OCI-LY7 (cell line): Measurements from ENCODE around the gene C11orf16. TPM values are rescaled to one million over a fixed set of nuclear protein-coding genes. Genes with fewer than 3 reads are reported as not detected.

ENCODE experiments used
- BruUV-seq: library from RNA; stranded (reverse); fragments of 400-500 nt; replicated peaks from 2 replicates; lab custom pipeline; 2021; lab: Mats Ljungman, UMichigan
- CTCF ChIA-PET: fragments of 300-600 bp; sonication (Branson Sonifier 250); formaldehyde crosslinking; loops from one replicate; lab custom pipeline; 2022; ENCODE audit warnings: antibody characterized with exemption; ENCODE audit not compliant: unreplicated experiment; lab: Charles Lee
- POLR2A ChIA-PET: fragments of 300-600 bp; sonication (Branson Sonifier 250); formaldehyde crosslinking; loops from one replicate; lab custom pipeline; 2022; ENCODE audit warnings: antibody characterized with exemption; lab: Charles Lee
- DNase-seq: peaks from one replicate; pipeline ENCODE4 v3.0.0-alpha.2; 2015; ENCODE audit warnings: low spot score
- H2AFZ ChIP-seq: fragments of 200-600 bp; sonication (generic), shearing (Covaris generic); 2 replicates; pipeline ENCODE4 v1.6.1; 2014; ENCODE audit warnings: mild to moderate bottlenecking, antibody characterized with exemption, low read length, moderate library complexity
- H3K27ac ChIP-seq: fragments of 200-600 bp; sonication (generic); 2 replicates; pipeline ENCODE4 v1.5.1; 2014; ENCODE audit warnings: mixed run types, low read depth, mild to moderate bottlenecking, moderate library complexity, low read length, inconsistent platforms; ENCODE audit not compliant: poor library complexity, severe bottlenecking
- H3K36me3 ChIP-seq: fragments of 200-600 bp; sonication (generic); 2 replicates; pipeline ENCODE4 v1.6.1; 2014; ENCODE audit warnings: mild to moderate bottlenecking, antibody characterized with exemption, low read length, moderate library complexity, mixed read lengths; ENCODE audit not compliant: insufficient read depth
- H3K4me1 ChIP-seq: fragments of 200-600 bp; sonication (generic); 2 replicates; pipeline ENCODE4 v1.5.1; 2014; ENCODE audit warnings: mild to moderate bottlenecking, low read length; ENCODE audit not compliant: insufficient read depth, poor library complexity, severe bottlenecking
- H3K4me2 ChIP-seq: fragments of 200-600 bp; sonication (generic); 2 replicates; pipeline ENCODE4 v1.6.1; 2014; ENCODE audit warnings: mild to moderate bottlenecking, low read length
- H3K4me3 ChIP-seq: fragments of 200-600 bp; sonication (generic); 2 replicates; pipeline ENCODE4 v1.5.1; 2014; ENCODE audit warnings: mild to moderate bottlenecking, low read depth, low read length; ENCODE audit not compliant: poor library complexity, severe bottlenecking
- H3K79me2 ChIP-seq: fragments of 200-600 bp; sonication (generic); 2 replicates; pipeline ENCODE4 v1.6.1; 2016; ENCODE audit warnings: low read depth, mild to moderate bottlenecking, low read length, moderate library complexity, mixed read lengths; ENCODE audit not compliant: insufficient read depth
- H3K9me2 ChIP-seq: fragments of 200-600 bp; sonication (generic); 2 replicates; pipeline ENCODE4 v1.6.1; 2016; ENCODE audit warnings: mild to moderate bottlenecking, low read length, mixed read lengths; ENCODE audit not compliant: insufficient read depth
- H3K9me3 ChIP-seq: fragments of 200-600 bp; sonication (generic); 2 replicates; pipeline ENCODE4 v1.6.1; 2014; ENCODE audit warnings: mild to moderate bottlenecking, mixed run types, low read length, mixed read lengths
- H4K20me1 ChIP-seq: fragments of 200-600 bp; sonication (generic); 2 replicates; pipeline ENCODE4 v1.6.1; 2014; ENCODE audit warnings: mild to moderate bottlenecking, antibody characterized with exemption, low read length, moderate library complexity, mixed read lengths; ENCODE audit not compliant: insufficient read depth
- EZH2phosphoT487 ChIP-seq: fragments of 200-600 bp; sonication (generic); IDR thresholded peaks from 2 replicates; pipeline ENCODE4 v1.6.1; 2018; ENCODE audit warnings: low read depth, borderline replicate concordance, mild to moderate bottlenecking, mixed run types, antibody characterized with exemption, low read length, moderate library complexity, mixed read lengths
- intact Hi-C: fragments of 100-400 bp; cut with micrococcal nuclease; formaldehyde crosslinking; loops from one replicate; pipeline ENCODE4 v1.10.0; 2022; ENCODE audit not compliant: unreplicated experiment
- small RNA-seq: library from RNA; depleted of rRNA; stranded (forward); fragments of <200 nt; gene quantifications from one replicate; pipeline ENCODE3, GENCODE V24; 2014
- total RNA-seq, 2 experiments: library from RNA; depleted of rRNA in 1 of 2; stranded (reverse); fragments of >200 nt in 1 of 2; shearing (Covaris generic) in 1 of 2; gene quantifications; 2 replicates each; pipeline ENCODE4 v1.2.3, GENCODE V29; 2014 to 2022
- TF ChIP-seq, protein P1 (sequence below): fragments of 200-600 bp; sonication (generic); conservative IDR thresholded peaks from 2 replicates; pipeline ENCODE4 v1.5.1; 2014; ENCODE audit warnings: mild to moderate bottlenecking, antibody characterized with exemption, low read length, moderate library complexity, mixed read lengths

C11orf16 gene
- total RNA-seq, 2 experiments from 2014 or later: not detected

GRCh38 chr11:8871171-8871775 lies 61.5 kb downstream of the C11orf16 start:
- no peaks in the 10 kb centered on the region for H3K79me2 ChIP-seq
- H3K27ac ChIP-seq: no peak overlapping the region
- DNase-seq: no peak
- intact Hi-C loops: no loop called here
- H3K9me3 ChIP-seq: no peaks in the 10 kb centered on the region
- ChIA-PET POLR2A (no interaction called here), CTCF (interaction anchor here (0.5 kb wide), 1 partner anchor 94 kb away, joined by 3 read pairs; no protein-coding TSS in a partner anchor)
- H3K4me3 ChIP-seq: no peak overlapping the region
- no TSS peak for BruUV-seq
- no peaks in the 10 kb centered on the region for H3K9me2 ChIP-seq
- H4K20me1 ChIP-seq: no peaks in the 10 kb centered on the region
- no peaks in the 10 kb centered on the region for H3K36me3 ChIP-seq
- no peak for TF ChIP-seq EZH2phosphoT487
- TF ChIP-seq, protein P1, sequence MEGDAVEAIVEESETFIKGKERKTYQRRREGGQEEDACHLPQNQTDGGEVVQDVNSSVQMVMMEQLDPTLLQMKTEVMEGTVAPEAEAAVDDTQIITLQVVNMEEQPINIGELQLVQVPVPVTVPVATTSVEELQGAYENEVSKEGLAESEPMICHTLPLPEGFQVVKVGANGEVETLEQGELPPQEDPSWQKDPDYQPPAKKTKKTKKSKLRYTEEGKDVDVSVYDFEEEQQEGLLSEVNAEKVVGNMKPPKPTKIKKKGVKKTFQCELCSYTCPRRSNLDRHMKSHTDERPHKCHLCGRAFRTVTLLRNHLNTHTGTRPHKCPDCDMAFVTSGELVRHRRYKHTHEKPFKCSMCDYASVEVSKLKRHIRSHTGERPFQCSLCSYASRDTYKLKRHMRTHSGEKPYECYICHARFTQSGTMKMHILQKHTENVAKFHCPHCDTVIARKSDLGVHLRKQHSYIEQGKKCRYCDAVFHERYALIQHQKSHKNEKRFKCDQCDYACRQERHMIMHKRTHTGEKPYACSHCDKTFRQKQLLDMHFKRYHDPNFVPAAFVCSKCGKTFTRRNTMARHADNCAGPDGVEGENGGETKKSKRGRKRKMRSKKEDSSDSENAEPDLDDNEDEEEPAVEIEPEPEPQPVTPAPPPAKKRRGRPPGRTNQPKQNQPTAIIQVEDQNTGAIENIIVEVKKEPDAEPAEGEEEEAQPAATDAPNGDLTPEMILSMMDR: no peak
- H2AFZ ChIP-seq: no peak overlapping the region
- H3K4me1 ChIP-seq: no peaks in the 10 kb centered on the region
- no peak overlapping the region for H3K4me2 ChIP-seq

GRCh38 chr11:8870411-8871170 lies 62.2 kb downstream of the C11orf16 start:
- H2AFZ ChIP-seq: no peak overlapping the region
- H3K36me3 ChIP-seq: no peaks in the 10 kb centered on the region
- no TSS peak for BruUV-seq
- intact Hi-C loops: no loop called here
- no peak overlapping the region for H3K27ac ChIP-seq
- no peaks in the 10 kb centered on the region for H3K79me2 ChIP-seq
- no peaks in the 10 kb centered on the region for H3K4me1 ChIP-seq
- no peak overlapping the region for H3K4me3 ChIP-seq
- ChIA-PET CTCF (no interaction called here), POLR2A (no interaction called here)
- no peaks in the 10 kb centered on the region for H3K9me2 ChIP-seq
- no peaks in the 10 kb centered on the region for H3K9me3 ChIP-seq
- no peaks in the 10 kb centered on the region for H4K20me1 ChIP-seq
- no peak for DNase-seq
- no peak for TF ChIP-seq EZH2phosphoT487
- TF ChIP-seq, protein P1: no peak
- no peak overlapping the region for H3K4me2 ChIP-seq

Small RNA genes lying within 50 kb of the gene (small RNA-seq; reads per million reads assigned to genes)
- gene RF00019: not detected

Other genes starting within 250 kb of the C11orf16 start
- gene AKIP1, start 21.8 kb downstream of the C11orf16 start, total RNA-seq (2014; rRNA removed; shearing (Covaris generic)): 16.9 and 25.2 TPM in 2 replicates
- 28.2 and 28.3 TPM in 2 replicates for gene AKIP1, start 21.8 kb downstream of the C11orf16 start, total RNA-seq (2022)
- gene ASCL3, start 10.1 kb upstream of the C11orf16 start, total RNA-seq (2014; rRNA removed; shearing (Covaris generic)): not detected in 2 replicates
- gene ASCL3, start 10.1 kb upstream of the C11orf16 start, total RNA-seq (2022): not detected in 2 replicates
- gene TMEM9B, start 31.5 kb upstream of the C11orf16 start, total RNA-seq (2014; rRNA removed; shearing (Covaris generic)): 8.5 and 13.4 TPM in 2 replicates
- gene TMEM9B, start 31.5 kb upstream of the C11orf16 start, total RNA-seq (2022): 13.0 and 14.8 TPM in 2 replicates
- not detected in 2 replicates for gene NRIP3, start 71.1 kb upstream of the C11orf16 start, total RNA-seq (2014; rRNA removed; shearing (Covaris generic))
- not detected in 2 replicates for gene NRIP3, start 71.1 kb upstream of the C11orf16 start, total RNA-seq (2022)
- not detected in 2 replicates for gene SCUBE2, start 158.7 kb upstream of the C11orf16 start, total RNA-seq (2014; rRNA removed; shearing (Covaris generic))
- gene SCUBE2, start 158.7 kb upstream of the C11orf16 start, total RNA-seq (2022): not detected in 2 replicates